DMS 273 treated with DMSO at 0.1 percent for 48 hours (cell line): ENCODE results near the gene SERPING1.
A peak's percentile ranks its signal among the peaks of the same experiment; 100 is the strongest.

Experiments used
- DNase-seq: peaks from one replicate; lab custom pipeline; 2025; lab: John Stamatoyannopoulos, UW

SERPING1 gene

GRCh38 chr11:57597461-57597915 lies at the start of gene SERPING1:
Gene SERPING1 (plus strand): TSS chr11:57597685. CDS start chr11:57598271, 586 bp downstream.
- DNase-seq = no peak

GRCh38 chr11:57547854-57548377 lies 49.6 kb upstream of the SERPING1 start:
- no peak for DNase-seq

GRCh38 chr11:57549983-57550382 lies 47.5 kb upstream of the SERPING1 start:
- DNase-seq = no peak

GRCh38 chr11:57551941-57552340 lies 45.5 kb upstream of the SERPING1 start:
- no peak for DNase-seq

- DNase-seq = no peak
These were observed 45.0 kb upstream of the SERPING1 start for GRCh38 chr11:57552479-57552878.

GRCh38 chr11:57555393-57555792 lies 42.1 kb upstream of the SERPING1 start:
- no peak for DNase-seq

- no peak for DNase-seq
These were observed 41.4 kb upstream of the SERPING1 start for GRCh38 chr11:57556041-57556440.

GRCh38 chr11:57560146-57560545 lies 37.3 kb upstream of the SERPING1 start:
- no peak for DNase-seq

GRCh38 chr11:57562596-57562995 lies 34.9 kb upstream of the SERPING1 start:
- no peak for DNase-seq

GRCh38 chr11:57566005-57566904 lies 31.2 kb upstream of the SERPING1 start:
- DNase-seq = no peak

- DNase-seq = no peak
These were observed 30.5 kb upstream of the SERPING1 start for GRCh38 chr11:57566905-57567514.

GRCh38 chr11:57567515-57568329 lies 29.8 kb upstream of the SERPING1 start, which contains the start of gene UBE2L6:
Gene UBE2L6 (minus strand): TSS chr11:57567672. CDS start chr11:57567611, 61 bp downstream.
- no peak for DNase-seq

GRCh38 chr11:57568330-57568766 lies 29.1 kb upstream of the SERPING1 start:
- peak; percentile 46 for DNase-seq

GRCh38 chr11:57571606-57572005 lies 25.9 kb upstream of the SERPING1 start:
- DNase-seq = no peak

- DNase-seq = no peak
These were observed 23.4 kb upstream of the SERPING1 start for GRCh38 chr11:57574061-57574460.

GRCh38 chr11:57584341-57584740 lies 13.1 kb upstream of the SERPING1 start:
- no peak for DNase-seq

GRCh38 chr11:57585301-57585700 lies 12.2 kb upstream of the SERPING1 start:
- no peak for DNase-seq

- no peak for DNase-seq
These were observed 10.7 kb upstream of the SERPING1 start for GRCh38 chr11:57586711-57587245.

- no peak for DNase-seq
These were observed 9.3 kb upstream of the SERPING1 start for GRCh38 chr11:57588046-57588710.

GRCh38 chr11:57596266-57596885 lies 1.1 kb upstream of the SERPING1 start:
- no peak for DNase-seq
